ENCODE measurements around the gene PI4KB.

PI4KB gene

DNA sequence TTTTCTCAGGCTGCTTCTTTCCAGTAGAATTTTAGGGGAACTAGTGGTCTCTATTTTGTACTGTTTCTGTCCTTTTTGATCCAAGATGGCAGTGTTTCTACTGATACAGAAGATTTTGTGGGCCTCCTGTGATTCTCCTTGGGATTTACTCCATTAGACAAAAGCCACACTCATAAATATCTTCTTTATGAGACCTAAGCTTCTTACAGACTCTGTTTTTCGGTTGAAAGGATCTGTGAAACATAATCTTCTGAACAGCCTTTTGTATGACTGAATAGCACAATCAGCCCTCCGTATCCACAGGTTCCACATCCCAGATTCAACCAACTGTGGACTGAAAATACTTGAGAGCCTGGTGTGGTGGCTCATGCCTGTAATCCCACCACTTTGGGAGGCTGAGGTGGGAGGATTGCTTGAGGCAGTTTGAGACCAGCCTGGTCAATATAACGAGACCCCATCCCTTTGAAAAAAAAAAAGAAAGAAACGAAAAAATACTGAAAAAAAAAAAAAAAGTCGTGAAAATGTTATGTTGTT, 83.5 kb downstream of the PI4KB start:
- no peaks in the 10 kb centered on the region for H3K9me3 Mint-ChIP-seq
- no peak overlapping the region for H3K27ac Mint-ChIP-seq (ENCODE audit: low read depth)
- H3K4me1 Mint-ChIP-seq = no peaks in the 10 kb centered on the region
- H3K4me3 Mint-ChIP-seq = no peak overlapping the region
- ATAC-seq (replicated peaks; ENCODE audit: extremely low read depth, poor library complexity, severe bottlenecking) (no peak), DNase-seq (ENCODE audit: low spot score in 2 of 2) (no peak)
- no peaks in the 10 kb centered on the region for H3K27me3 Mint-ChIP-seq
- H3K36me3 Mint-ChIP-seq (ENCODE audit: insufficient read depth) = peaks cover 63% of the 10 kb centered on the region

DNA sequence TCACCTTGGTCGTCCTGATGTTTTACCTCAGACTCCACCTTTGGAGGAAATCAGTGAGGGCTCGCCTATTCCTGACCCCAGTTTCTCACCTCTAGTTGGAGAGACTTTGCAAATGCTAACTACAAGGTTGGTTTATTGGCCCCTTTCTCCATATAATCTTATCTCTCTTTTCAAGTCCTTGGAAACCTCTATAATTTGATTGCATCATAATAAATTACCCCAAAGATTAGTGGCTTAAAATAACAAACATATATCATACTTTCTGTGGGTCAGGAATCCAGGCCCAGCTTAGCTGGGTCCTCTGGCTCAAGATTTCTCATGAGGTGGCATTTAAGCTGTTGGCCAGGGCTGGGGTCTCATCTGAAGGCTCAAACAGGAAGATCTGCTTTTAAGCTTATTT, 84.8 kb downstream of the PI4KB start:
- no peak overlapping the region for H3K4me3 Mint-ChIP-seq
- peaks cover 65% of the 10 kb centered on the region for H3K36me3 Mint-ChIP-seq (ENCODE audit: insufficient read depth)
- H3K27me3 Mint-ChIP-seq = no peaks in the 10 kb centered on the region
- H3K27ac Mint-ChIP-seq (ENCODE audit: low read depth) = peak overlapping the region; percentile 41
- H3K4me1 Mint-ChIP-seq = no peaks in the 10 kb centered on the region
- ATAC-seq (replicated peaks; ENCODE audit: extremely low read depth, poor library complexity, severe bottlenecking) = no peak
- DNase-seq (ENCODE audit: low spot score in 2 of 2) = no peak
- no peaks in the 10 kb centered on the region for H3K9me3 Mint-ChIP-seq

All from central memory CD8-positive, alpha-beta T cell (primary cell).